Stomach smooth muscle (tissue), 2 donors: ENCODE data around the gene BOLA3.

Experiments used
- H3K27ac ChIP-seq: one replicate; pipeline ENCODE4 v1.7.0; 2013; ENCODE audit warnings: mild to moderate bottlenecking, low read length, inconsistent platforms
- H3K27me3 ChIP-seq, 2 donors: one replicate each; pipeline ENCODE4 v1.7.0; 2013; ENCODE audit warnings: low read length in 2 of 2; ENCODE audit not compliant: insufficient read depth in 2 of 2, control insufficient read depth in 1 of 2
- H3K36me3 ChIP-seq, 2 donors: one replicate each; pipeline ENCODE4 v1.7.0; 2013; ENCODE audit warnings: low read length in 2 of 2; ENCODE audit not compliant: control insufficient read depth in 2 of 2, insufficient read depth in 2 of 2
- H3K4me1 ChIP-seq: one replicate; pipeline ENCODE4 v1.7.0; 2013; ENCODE audit warnings: low read length; ENCODE audit not compliant: control insufficient read depth, insufficient read depth
- H3K4me3 ChIP-seq, 2 donors: one replicate each; pipeline ENCODE4 v1.7.0; 2013; ENCODE audit warnings: low read length in 2 of 2
- H3K9ac ChIP-seq, 2 donors: one replicate each; pipeline ENCODE4 v1.7.0; 2013; ENCODE audit warnings: low read length in 2 of 2, mild to moderate bottlenecking in 1 of 2
- H3K9me3 ChIP-seq, 2 donors: one replicate each; pipeline ENCODE4 v1.7.0; 2013; ENCODE audit warnings: low read length in 2 of 2; ENCODE audit not compliant: control insufficient read depth in 2 of 2
- donor health status: healthy.
- donor health status: Pancreatic carcinoma.

BOLA3 gene

GRCh38 chr2:74149247-74149525 is 1.5 kb upstream of the BOLA3 start:
- Histone ChIP-seq H3K4me3 (no peak overlapping the region), H3K4me1 (peaks cover 23% of the 10 kb centered on the region), H3K27ac (no peak overlapping the region), H3K9ac (no peak overlapping the region), H3K9me3 (no peaks in the 10 kb centered on the region), H3K36me3 (peaks cover 2 to 12% of the 10 kb centered on the region in 2 donors), H3K27me3 (no peaks in the 10 kb centered on the region)

- peak overlapping the region; percentile 37 for H3K27ac ChIP-seq
- H3K9ac ChIP-seq: peak overlapping the region; percentile 76 to 89
- H3K36me3 ChIP-seq: peaks cover 2 to 12% of the 10 kb centered on the region in 2 donors
- H3K9me3 ChIP-seq: no peaks in the 10 kb centered on the region
- H3K4me1 ChIP-seq: peaks cover 23% of the 10 kb centered on the region
- no peaks in the 10 kb centered on the region for H3K27me3 ChIP-seq
- H3K4me3 ChIP-seq: peak overlapping the region; percentile 78 to 93
Observed at GRCh38 chr2:74148457-74149246, 940 bp upstream of the BOLA3 start.

GRCh38 chr2:74146929-74147726 is 584 bp downstream of the BOLA3 start:
- Histone ChIP-seq H3K4me1 (peaks cover 23% of the 10 kb centered on the region), H3K9ac (peak overlapping the region; percentile 86 to 89), H3K4me3 (peak overlapping the region; percentile 74 to 93), H3K9me3 (no peaks in the 10 kb centered on the region), H3K36me3 (peaks cover 5 to 7% of the 10 kb centered on the region in 2 donors), H3K27ac (peak overlapping the region; percentile 41), H3K27me3 (no peaks in the 10 kb centered on the region)

- Histone ChIP-seq H3K9ac (no peak overlapping the region), H3K27me3 (no peaks in the 10 kb centered on the region), H3K36me3 (peaks cover 12 to 21% of the 10 kb centered on the region in 2 donors), H3K9me3 (no peaks in the 10 kb centered on the region), H3K4me3 (no peak overlapping the region), H3K27ac (no peak overlapping the region), H3K4me1 (peaks cover 13% of the 10 kb centered on the region)
Observed at GRCh38 chr2:74142340-74142739, 5.4 kb downstream of the BOLA3 start.

GRCh38 chr2:74138600-74139323 is 8.9 kb downstream of the BOLA3 start:
- Histone ChIP-seq H3K4me1 (no peaks in the 10 kb centered on the region), H3K4me3 (no peak overlapping the region), H3K27ac (no peak overlapping the region), H3K27me3 (no peaks in the 10 kb centered on the region), H3K9ac (no peak overlapping the region), H3K36me3 (peaks cover 9 to 27% of the 10 kb centered on the region in 2 donors), H3K9me3 (no peaks in the 10 kb centered on the region)

- H3K9me3 ChIP-seq: peaks cover 0 to 2% of the 10 kb centered on the region in 2 donors
- H3K9ac ChIP-seq: no peak overlapping the region
- H3K4me1 ChIP-seq: no peaks in the 10 kb centered on the region
- no peak overlapping the region for H3K4me3 ChIP-seq
- no peaks in the 10 kb centered on the region for H3K27me3 ChIP-seq
- no peak overlapping the region for H3K27ac ChIP-seq
- H3K36me3 ChIP-seq: peaks cover 9 to 29% of the 10 kb centered on the region in 2 donors
Observed at GRCh38 chr2:74137651-74138599, 9.8 kb downstream of the BOLA3 start.

GRCh38 chr2:74131901-74132300 is 15.8 kb downstream of the BOLA3 start:
- Histone ChIP-seq H3K9ac (no peak overlapping the region), H3K27me3 (peaks cover 8 to 13% of the 10 kb centered on the region in 2 donors), H3K9me3 (peaks cover 0 to 2% of the 10 kb centered on the region in 2 donors)

GRCh38 chr2:74130211-74130995 is 17.3 kb downstream of the BOLA3 start:
- no peak overlapping the region for H3K27ac ChIP-seq

More at GRCh38 chr2:74131901-74132300, 15.8 kb downstream of the BOLA3 start:
- Histone ChIP-seq H3K27ac (no peak overlapping the region), H3K36me3 (peaks cover 0 to 10% of the 10 kb centered on the region in 2 donors), H3K4me1 (no peaks in the 10 kb centered on the region), H3K4me3 (no peak overlapping the region)

GRCh38 chr2:74128206-74128605 is 19.5 kb downstream of the BOLA3 start:
- H3K9ac ChIP-seq: no peak overlapping the region
- H3K4me1 ChIP-seq: no peaks in the 10 kb centered on the region
- H3K27ac ChIP-seq: no peak overlapping the region
- H3K36me3 ChIP-seq: peaks cover 0 to under 1% of the 10 kb centered on the region in 2 donors
- H3K9me3 ChIP-seq: no peaks in the 10 kb centered on the region
- H3K27me3 ChIP-seq: peaks cover 8 to 13% of the 10 kb centered on the region in 2 donors
- H3K4me3 ChIP-seq: no peak overlapping the region

More at GRCh38 chr2:74130211-74130995, 17.3 kb downstream of the BOLA3 start:
- H3K9ac ChIP-seq: no peak overlapping the region
- H3K27me3 ChIP-seq: peaks cover 8 to 13% of the 10 kb centered on the region in 2 donors
- peaks cover 0 to 10% of the 10 kb centered on the region in 2 donors for H3K36me3 ChIP-seq
- no peak overlapping the region for H3K4me3 ChIP-seq
- no peaks in the 10 kb centered on the region for H3K4me1 ChIP-seq
- H3K9me3 ChIP-seq: peaks cover 0 to 2% of the 10 kb centered on the region in 2 donors
